AG09319 (cell line): Measurements from ENCODE around the gene SERPINB4.

Experiments used
- DNase-seq: peaks from one replicate; pipeline ENCODE4 v3.0.0-alpha.2; 2010; ENCODE audit warnings: low read depth; ENCODE audit errors: extremely low read depth
- CTCF ChIP-seq: IDR thresholded peaks from 2 replicates; pipeline ENCODE4 v1.5.1; 2011; ENCODE audit warnings: low read depth, mild to moderate bottlenecking, inconsistent platforms, low read length, moderate library complexity

SERPINB4 gene

DNA sequence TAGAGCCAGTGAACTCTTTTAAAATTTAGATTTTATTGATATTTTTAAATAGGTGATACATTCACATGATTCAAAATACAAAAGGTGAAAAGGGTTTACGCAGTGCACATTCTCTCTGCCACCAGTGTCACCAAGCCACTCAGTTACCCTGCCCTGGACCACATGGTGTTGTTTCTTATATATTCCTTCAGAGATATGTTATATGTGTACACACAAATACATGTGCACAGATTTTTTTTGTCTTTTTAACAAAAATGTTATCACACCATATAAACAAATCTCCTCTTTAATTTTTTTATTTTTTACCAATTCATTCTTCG lies 26.2 kb downstream of the SERPINB4 start:
- DNase-seq, result no peak
- no peak for TF ChIP-seq CTCF

DNA sequence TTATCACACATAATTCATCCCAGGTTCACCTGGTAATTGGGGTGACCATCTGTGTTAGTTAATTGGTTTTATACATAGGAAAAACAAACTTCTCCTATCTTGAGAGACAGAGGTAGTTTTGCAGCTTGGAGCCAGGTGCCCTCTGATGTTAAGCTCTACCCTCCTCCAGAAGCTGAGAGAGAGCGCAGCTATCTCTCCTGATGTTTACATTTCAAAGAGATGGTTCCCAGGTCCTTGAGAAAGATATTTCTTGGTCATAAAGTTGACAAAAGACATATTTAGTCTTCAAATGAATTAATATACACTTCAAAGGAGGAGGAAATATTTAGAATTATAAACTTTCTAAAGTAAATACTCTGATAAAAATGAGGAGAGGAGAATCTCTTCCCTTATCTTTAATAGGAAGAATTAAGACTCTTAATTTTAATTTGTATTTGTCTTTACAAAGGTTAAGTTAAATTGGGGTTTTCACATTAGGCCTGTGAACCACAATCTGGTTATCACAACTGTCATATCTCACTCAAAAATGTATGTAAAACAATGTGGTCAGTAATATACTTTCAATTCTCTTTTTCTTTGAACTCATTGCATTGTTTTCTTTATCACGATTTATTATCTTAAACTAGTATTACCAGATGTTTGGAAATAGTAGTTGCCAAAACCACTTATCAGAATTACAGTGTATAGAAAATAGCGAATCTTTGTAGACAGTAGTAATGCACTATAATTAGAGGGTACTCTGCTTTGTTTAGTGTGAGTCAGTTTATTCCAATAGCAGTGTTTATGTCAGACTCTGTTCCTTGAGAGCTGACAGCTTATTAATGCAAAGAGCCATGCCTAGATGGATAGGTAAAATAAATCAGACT lies 26.8 kb downstream of the SERPINB4 start:
- DNase-seq, result no peak
- no peak for TF ChIP-seq CTCF

DNA sequence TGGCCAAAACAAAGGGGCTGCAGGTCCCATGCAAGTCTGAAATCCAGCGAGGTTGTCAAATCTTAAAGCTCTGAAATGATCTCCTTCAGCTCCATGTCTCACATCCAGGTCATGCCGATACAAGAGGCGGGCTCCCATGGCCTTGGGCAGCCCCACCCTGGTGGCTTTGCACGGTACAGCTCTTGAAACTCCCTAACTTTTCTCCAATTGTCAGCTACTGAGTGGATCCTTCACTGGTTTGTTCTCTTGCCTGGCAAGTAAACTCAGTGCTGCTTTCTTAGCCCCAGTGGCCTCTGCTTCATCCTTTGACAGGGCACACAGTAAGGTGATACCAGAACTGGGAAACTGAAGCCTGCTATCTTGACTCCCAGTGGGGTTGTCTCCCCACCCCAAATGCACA lies 30.6 kb downstream of the SERPINB4 start:
- TF ChIP-seq CTCF, result no peak
- no peak for DNase-seq

GRCh38 chr18:63606526-63606925 lies 37.5 kb downstream of the SERPINB4 start:
- no peak for TF ChIP-seq CTCF
- DNase-seq, result no peak

GRCh38 chr18:63604791-63605567 lies 39.1 kb downstream of the SERPINB4 start:
- no peak for DNase-seq
- no peak for TF ChIP-seq CTCF

- no peak for TF ChIP-seq CTCF
- DNase-seq, result no peak
Measured at GRCh38 chr18:63603772-63604171, 40.3 kb downstream of the SERPINB4 start.

DNA sequence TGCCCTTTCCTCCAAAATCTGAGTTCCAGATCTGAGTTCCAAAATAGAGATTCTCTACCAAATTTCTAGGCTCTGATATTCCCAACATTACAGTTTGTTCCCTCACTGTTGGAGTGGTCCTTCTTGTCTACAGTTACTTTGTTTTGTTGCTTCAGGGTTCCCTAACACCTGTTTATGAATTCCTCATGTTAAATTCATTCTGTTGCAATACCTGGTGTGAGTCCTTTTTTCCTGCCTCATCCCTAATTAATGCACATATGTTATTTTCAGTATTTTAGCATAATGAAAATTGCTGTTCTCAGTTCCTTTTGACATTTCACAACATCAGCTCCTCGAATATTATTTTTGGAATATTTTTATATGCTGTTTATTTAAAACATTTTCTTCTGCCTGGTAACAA lies 40.7 kb downstream of the SERPINB4 start:
- TF ChIP-seq CTCF, result no peak

More for the DNA sequence above, 40.7 kb downstream of the SERPINB4 start:
- no peak for DNase-seq
